Fibroblast of skin of left biceps (primary cell): ENCODE data around the gene LRRFIP1.
"Not testable (repeated sequence)": the region's sequence is repeated elsewhere in the genome, so short reads cannot be mapped to it uniquely, and the experiment has no call there.

Experiments
- DNase-seq, 2 experiments: peaks; one replicate each; pipeline ENCODE4 v3.0.0-alpha.2; 2013; ENCODE audit warnings: low read depth in 2 of 2

Gene LRRFIP1

GRCh38 chr2:237685408-237685807 lies 58.0 kb downstream of the LRRFIP1 start:
- DNase-seq = no peak

DNA sequence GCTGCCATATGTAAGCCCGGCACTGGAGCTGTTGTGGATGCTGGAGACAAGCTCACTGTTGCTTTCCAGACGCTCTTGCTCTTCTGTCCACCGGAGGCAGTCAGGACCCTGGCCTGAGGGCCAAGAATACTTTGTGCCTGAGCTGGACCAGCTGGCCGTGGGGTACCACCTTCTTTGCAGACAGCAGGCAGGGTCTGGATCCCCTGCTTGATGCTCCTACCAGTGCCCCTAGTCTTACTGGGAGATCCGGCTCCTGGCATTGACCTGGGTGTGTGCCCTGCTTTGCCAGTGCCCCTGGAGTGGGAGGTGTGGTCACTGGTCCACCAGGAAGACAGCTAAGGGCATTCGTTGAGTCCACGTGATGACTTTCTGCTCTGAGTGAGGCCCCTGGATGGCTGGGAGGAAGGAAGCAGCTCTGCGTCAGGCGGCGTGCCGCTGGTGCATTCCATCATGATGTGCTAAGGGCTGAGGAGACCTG lies 59.3 kb downstream of the LRRFIP1 start:
- DNase-seq = no peak

DNA sequence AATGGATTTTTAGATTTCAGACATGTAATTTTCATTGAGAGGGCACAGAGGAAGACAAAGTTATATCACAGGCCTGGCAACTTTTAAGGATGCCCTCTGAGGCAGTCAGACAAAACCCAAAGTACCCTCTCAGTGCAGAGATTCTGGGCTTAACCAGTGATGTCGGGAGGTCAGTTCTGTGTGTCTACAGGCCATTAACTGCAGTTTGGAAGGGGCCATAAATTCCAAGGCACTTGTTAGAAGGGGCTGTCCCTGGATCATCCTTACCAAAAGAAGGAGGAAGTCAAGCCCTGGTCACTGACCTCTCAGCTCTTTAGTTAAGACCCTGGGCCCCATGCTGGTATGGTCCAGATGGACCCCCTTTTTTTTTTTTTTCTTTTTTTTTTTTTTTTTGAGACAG lies 60.7 kb downstream of the LRRFIP1 start:
- DNase-seq = no peak

DNA sequence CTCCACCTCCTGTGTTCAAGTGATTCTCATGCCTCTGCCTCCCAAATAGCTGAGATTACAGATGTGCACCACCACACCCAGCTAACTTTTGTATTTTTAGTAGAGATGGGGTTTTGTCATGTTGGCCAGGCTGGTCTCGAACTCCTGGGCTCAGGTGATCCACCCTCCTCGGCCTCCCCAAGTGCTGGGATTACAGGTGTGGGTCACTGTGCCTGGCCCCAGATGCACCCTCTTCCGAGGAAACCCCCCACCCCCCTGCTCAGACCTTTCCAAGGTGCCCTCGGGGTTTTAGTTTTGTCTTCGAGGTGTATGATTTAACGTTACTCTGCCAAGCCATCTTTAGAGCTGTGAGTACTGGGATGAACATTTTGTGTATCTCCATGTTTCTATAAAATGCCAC lies 61.2 kb downstream of the LRRFIP1 start:
- DNase-seq = not testable (repeated sequence)

GRCh38 chr2:237689336-237690131 lies 62.1 kb downstream of the LRRFIP1 start:
- no peak for DNase-seq

DNA sequence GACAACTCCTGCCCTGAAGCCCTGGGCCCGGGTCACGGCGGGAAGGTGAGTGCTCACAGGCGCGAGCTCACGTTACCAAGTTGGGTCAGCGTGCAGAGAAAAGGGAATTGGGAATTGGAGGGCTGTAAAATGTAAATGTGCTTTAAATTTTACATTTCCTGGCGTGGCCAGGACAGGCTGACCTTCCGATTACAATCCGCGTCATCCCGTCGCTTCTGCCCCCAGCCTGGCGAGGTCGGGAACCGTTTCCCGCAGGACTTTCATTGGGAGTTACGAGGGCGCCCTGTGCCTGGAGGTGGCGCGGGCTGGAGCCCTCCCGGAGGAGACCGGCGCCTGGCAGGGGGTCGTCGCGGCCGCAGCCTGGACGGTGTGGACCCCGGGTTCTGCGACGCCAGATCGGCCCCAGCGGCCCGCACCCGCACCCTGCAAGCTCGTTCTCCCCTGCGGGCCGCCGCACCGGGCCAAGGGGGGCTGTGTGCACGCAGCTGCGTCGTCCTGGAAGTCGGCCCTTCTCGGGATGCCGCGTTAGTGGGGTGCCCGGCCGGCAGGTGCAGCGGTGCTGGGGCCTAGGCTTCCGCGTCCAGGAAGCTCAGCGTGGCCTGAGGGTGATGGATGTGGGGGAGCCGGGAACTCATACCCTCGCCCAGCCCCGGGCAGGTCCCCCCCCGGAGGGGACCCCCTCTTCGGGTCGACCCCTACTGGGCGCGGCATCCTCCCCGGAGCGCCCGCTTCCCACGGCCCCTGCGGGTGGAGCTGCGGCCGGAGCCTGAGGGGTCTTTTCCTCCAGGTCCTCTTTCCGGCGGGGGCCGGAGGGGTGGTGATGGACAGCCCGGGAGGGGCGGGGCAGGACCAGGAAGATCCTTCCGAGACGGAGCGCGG lies 63.9 kb downstream of the LRRFIP1 start:
- DNase-seq = no peak

DNA sequence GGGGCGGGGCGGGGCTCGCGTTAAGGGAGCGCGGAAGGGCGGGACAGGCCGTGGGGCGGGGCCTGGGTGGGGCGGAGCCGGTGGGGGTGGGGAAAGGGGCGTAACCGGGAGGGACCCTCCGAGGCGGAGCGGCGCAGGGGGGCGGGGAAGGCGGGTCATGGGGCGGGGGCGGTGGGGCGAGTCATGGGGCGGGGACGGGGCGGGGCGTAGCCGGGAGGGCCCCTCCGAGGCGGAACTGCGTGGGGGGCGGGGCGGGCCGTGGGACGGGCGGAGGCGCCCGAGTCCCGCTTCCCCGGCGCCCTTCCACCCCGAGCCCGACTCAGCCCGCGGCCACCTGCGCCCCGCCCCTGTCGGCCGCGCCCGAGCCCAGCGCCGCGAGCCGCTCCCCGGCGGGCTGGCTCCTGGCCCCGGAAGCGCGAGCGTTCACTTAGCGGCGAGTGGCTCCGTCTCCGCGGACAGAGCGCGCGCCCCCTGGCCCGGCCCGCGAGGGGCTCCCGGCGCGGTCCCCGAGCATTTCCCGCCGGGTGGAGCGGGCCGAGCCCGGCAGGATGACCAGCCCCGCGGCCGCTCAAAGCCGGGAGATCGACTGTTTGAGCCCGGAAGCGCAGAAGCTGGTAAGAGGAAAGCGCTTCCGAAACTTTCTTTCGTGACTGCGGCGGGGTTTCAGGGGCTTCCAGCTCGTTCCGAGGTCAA lies 64.7 kb downstream of the LRRFIP1 start:
- peak; percentile 74 to 75 for DNase-seq

- no peak for DNase-seq
These were observed 65.4 kb downstream of the LRRFIP1 start for GRCh38 chr2:237692601-237693290.

- DNase-seq = no peak
These were observed 66.1 kb downstream of the LRRFIP1 start for GRCh38 chr2:237693291-237693994.

DNA sequence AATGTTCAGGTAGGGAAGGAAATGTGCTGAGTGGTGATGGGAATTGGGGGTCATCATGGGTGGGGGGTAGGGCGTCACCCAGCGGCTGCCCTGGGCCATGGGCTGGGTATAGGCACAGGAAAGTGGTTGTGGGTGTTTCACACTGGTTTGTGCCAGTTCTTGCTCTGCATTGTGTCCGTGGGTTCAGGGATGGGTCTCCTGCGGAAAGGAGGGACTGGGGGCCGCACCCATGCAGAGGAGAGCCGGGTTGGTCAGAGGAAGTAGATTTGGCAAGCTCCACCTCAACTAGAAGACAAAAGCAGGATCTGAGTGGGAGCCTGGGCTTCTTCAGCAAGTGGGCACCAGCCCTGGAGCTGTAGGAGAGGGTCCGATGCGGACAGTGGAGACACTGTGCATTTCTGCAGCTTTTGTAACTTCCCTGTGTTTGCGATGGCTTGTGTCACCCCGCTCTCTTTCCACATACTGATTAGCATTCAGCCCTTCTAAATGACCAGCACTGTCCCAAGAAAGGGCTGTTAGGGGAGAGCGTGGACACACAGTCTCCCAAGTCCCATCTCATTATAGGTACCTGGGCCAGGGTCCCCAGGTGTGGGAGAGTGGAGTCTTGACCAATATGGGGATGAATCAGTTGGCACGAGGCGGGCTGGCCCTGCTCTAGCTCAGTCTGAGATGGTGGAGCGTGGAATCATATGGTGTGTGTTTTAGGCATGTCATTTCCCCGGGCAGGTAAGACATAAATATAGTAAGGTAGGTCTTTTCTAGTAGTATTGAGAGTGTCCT lies 67.2 kb downstream of the LRRFIP1 start:
- DNase-seq = no peak

GRCh38 chr2:237695201-237695780 lies 67.9 kb downstream of the LRRFIP1 start:
- peak; percentile 73 for DNase-seq

- DNase-seq = no peak
These were observed 69.1 kb downstream of the LRRFIP1 start for GRCh38 chr2:237696461-237696860.

- DNase-seq = no peak
These were observed 70.4 kb downstream of the LRRFIP1 start for GRCh38 chr2:237697586-237698357.

- DNase-seq = no peak
These were observed 70.9 kb downstream of the LRRFIP1 start for GRCh38 chr2:237698358-237698694.

DNA sequence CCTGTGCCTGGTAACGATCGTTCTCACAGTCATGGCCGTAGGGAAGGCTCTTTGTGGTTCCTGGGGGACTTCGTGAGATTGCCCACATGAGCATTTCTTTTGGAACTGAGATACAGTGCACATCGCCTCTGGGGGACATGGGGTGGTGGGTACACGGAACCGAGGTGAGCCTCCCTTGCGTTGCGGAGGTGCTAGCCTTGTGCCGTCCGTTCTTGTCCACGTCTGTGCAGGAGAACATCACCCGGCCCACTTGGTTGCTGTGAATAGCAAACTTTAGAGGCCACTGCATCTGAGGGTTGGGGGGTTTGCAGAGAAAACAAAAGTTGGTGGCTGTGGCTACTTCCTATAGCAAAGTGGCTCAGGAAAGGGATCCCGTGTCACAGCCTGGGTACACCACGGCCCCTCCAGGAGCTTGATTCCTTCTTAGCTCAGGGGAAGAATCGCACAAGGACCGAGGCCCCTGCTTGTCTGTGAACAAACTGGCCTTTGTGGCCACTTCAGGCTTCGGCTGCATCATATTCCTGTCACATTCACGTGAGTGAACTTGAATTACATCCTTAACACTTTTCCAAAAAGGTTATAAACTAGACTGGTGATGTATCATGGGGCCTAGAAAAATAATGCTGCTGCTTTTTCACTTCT lies 72.6 kb downstream of the LRRFIP1 start:
- no peak for DNase-seq

GRCh38 chr2:237700512-237701032 lies 73.2 kb downstream of the LRRFIP1 start:
- DNase-seq = peak; percentile 60 to 62

GRCh38 chr2:237701033-237701858 lies 73.9 kb downstream of the LRRFIP1 start:
- no peak for DNase-seq
